Measurements from ENCODE around the gene WNT1. TPM values are rescaled to one million over a fixed set of nuclear protein-coding genes. Genes with fewer than 3 reads are reported as not detected.

WNT1 gene
- total RNA-seq, 1 donor from 2014 or later = not detected

GRCh38 chr12:49025463-49025862 lies 47.3 kb downstream of the WNT1 start:
- Mint-ChIP-seq H3K27me3 (ENCODE audit: low read depth) (no peaks in the 10 kb centered on the region), H3K4me3 (no peak overlapping the region), H3K36me3 (peaks cover 32% of the 10 kb centered on the region), H3K9me3 (no peaks in the 10 kb centered on the region), H3K27ac (no peak overlapping the region), H3K4me1 (no peaks in the 10 kb centered on the region)
- DNase-seq (ENCODE audit: low spot score in 2 of 2, unreplicated experiment in 2 of 2) = no peak
- TF ChIP-seq CTCF (IDR thresholded peaks at IDR 0.05; ENCODE audit: unreplicated experiment) = no peak

- Mint-ChIP-seq H3K27ac (no peak overlapping the region), H3K4me3 (no peak overlapping the region), H3K9me3 (no peaks in the 10 kb centered on the region), H3K36me3 (peaks cover 29% of the 10 kb centered on the region), H3K4me1 (no peaks in the 10 kb centered on the region), H3K27me3 (ENCODE audit: low read depth) (no peaks in the 10 kb centered on the region)
- DNase-seq (ENCODE audit: low spot score in 2 of 2, unreplicated experiment in 2 of 2) = no peak
- no peak for TF ChIP-seq CTCF (IDR thresholded peaks at IDR 0.05; ENCODE audit: unreplicated experiment)
Measured at GRCh38 chr12:49026101-49026500, 48.0 kb downstream of the WNT1 start.

GRCh38 chr12:49026678-49027480 lies 48.8 kb downstream of the WNT1 start:
- TF ChIP-seq CTCF (IDR thresholded peaks at IDR 0.05; ENCODE audit: unreplicated experiment) = no peak
- no peak for DNase-seq (ENCODE audit: low spot score in 2 of 2, unreplicated experiment in 2 of 2)
- no peaks in the 10 kb centered on the region for H3K27me3 Mint-ChIP-seq (ENCODE audit: low read depth)
- H3K36me3 Mint-ChIP-seq = peaks cover 27% of the 10 kb centered on the region
- no peaks in the 10 kb centered on the region for H3K9me3 Mint-ChIP-seq
- no peaks in the 10 kb centered on the region for H3K4me1 Mint-ChIP-seq
- no peak overlapping the region for H3K4me3 Mint-ChIP-seq
- H3K27ac Mint-ChIP-seq = no peak overlapping the region

- Mint-ChIP-seq H3K27ac (no peak overlapping the region), H3K27me3 (ENCODE audit: low read depth) (no peaks in the 10 kb centered on the region), H3K4me1 (no peaks in the 10 kb centered on the region), H3K4me3 (no peak overlapping the region), H3K9me3 (no peaks in the 10 kb centered on the region), H3K36me3 (peaks cover 23% of the 10 kb centered on the region)
- DNase-seq (ENCODE audit: low spot score in 2 of 2, unreplicated experiment in 2 of 2) = no peak
- TF ChIP-seq CTCF (IDR thresholded peaks at IDR 0.05; ENCODE audit: unreplicated experiment) = no peak
Measured at GRCh38 chr12:49027846-49028555, 49.9 kb downstream of the WNT1 start.

- no peak for DNase-seq (ENCODE audit: low spot score in 2 of 2, unreplicated experiment in 2 of 2)
- Mint-ChIP-seq H3K4me1 (no peaks in the 10 kb centered on the region), H3K9me3 (no peaks in the 10 kb centered on the region), H3K4me3 (no peak overlapping the region), H3K27me3 (ENCODE audit: low read depth) (no peaks in the 10 kb centered on the region), H3K36me3 (peaks cover 23% of the 10 kb centered on the region), H3K27ac (no peak overlapping the region)
- TF ChIP-seq CTCF (IDR thresholded peaks at IDR 0.05; ENCODE audit: unreplicated experiment) = no peak
Measured at GRCh38 chr12:49028666-49029275, 50.6 kb downstream of the WNT1 start.

Measured in mesothelial cell of epicardium (in vitro differentiated cells).